NCI-H1694 treated with DMSO at 0.1 percent for 48 hours (cell line): ENCODE data around the gene ZNF471.

Source experiments
- DNase-seq: peaks from one replicate; lab custom pipeline; 2025; lab: John Stamatoyannopoulos, UW

Gene ZNF471

GRCh38 chr19:56573914-56574313, 66.3 kb downstream of the ZNF471 start:
- no peak for DNase-seq

- DNase-seq = no peak
Observed at GRCh38 chr19:56577719-56578602, 70.3 kb downstream of the ZNF471 start.
